HK-2 (cell line): ENCODE data around the gene ADRA2A.

ENCODE experiments used
- DNase-seq: peaks from one replicate; pipeline ENCODE4 v3.0.0-alpha.2; 2018; ENCODE audit not compliant: unreplicated experiment

Gene ADRA2A

GRCh38 chr10:111076682-111077478 is at the start of gene ADRA2A:
ADRA2A (plus strand) TSS chr10:111077029; CDS start chr10:111077997, 968 bp downstream.
- peak; percentile 61 for DNase-seq

DNA sequence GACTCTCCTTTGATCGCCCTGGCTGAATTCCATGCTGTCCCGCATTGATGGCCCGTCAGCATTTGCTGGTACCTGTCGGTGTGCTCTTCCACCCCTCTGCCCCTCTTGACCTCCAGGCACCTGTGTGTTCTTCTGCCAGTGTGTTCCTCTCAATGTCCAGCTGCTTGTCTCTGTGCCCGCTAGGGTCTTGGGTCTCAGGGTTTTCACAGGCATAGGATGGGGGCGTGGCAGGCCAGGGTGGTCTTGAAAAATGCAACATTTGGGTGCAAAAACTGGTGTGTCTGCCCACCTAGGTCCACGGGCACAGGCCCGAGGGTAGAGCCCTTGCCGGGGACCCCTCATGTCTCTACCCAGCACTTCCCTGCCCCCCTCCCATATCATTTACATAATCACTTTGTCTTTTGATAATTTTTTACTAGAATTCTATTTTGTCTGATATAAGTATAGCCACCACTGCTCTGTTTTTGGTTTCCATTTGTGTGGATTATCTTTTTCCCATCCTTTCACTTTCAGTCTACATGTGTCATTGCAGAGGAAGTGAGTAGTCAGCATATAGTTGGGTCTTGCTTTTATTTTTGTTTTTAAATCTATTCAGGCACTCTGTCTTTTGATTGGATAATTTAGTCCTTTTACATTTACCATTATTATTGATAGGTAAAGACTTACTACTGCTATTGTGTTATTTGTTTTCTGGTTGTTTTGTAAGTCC is 46.6 kb upstream of the ADRA2A start:
- DNase-seq: no peak

DNA sequence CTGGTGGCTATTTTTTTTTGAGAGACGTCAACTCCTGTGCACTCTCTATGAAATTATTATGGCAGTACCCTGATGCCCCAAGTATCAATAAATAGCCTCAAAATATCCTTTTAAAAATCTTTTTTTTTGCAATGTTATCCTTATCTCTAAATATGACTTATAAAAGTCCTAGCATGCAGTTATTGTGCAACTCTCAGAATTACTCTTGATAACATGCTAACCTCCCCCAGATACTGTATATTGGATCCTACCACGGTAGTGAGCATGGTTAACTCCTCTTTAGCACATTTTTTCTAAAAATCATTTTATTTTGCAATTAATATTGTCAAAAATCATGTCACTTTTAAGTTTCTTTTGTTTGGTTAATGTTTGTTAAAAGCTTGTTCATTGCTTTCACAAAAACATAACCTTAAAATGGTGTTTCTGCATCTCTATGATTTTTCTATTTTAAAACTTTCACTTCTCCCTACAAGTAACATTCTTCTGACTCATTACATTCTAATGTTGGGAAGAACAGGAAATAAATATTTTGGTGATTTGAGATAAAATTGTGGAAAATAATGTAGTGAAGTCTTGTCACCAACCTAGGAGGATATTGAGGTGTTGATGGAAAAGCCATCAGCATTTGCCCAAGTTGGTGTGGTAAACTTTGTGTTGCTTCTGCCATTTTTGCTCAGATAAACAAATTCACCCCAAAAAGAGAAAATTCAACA is 42.1 kb upstream of the ADRA2A start:
- DNase-seq: no peak

GRCh38 chr10:111035542-111035941 is 41.3 kb upstream of the ADRA2A start:
- DNase-seq: no peak

DNA sequence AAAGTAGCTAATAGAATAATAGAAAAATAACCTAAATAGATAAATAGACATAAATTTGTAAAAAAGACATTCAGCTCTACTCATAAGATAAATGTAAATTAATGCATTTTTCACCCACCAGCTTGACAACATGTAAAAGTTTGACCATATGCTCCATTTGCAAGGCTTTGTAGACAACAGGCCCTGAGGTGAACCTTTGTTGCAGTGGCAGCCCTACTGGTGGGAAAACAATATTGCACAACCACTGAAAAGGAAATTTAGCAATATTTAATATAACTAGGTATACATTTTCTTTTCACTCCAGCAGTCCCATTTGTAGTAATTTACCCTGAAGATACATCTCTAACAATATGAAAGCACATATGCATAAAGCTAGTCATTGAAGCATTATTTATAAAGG is 39.0 kb upstream of the ADRA2A start:
- no peak for DNase-seq

DNA sequence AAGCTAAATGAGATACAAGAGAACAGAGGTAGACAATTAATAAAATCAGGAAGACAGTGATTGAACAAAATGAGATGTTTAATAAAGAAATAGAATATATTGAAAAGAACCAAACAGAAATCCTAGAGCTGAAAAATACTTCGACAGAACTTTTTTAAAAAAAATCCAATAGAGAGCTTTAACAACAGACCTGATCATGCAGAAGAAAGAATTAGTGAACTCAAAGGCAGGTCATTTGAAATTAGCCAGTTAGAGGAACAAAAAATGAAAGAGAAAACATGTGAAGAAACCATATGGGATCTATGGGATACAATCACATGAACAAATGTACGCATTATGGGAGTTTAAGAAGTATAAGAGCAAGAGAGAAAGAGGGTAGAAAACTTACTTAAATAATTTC is 37.3 kb upstream of the ADRA2A start:
- DNase-seq: no peak

- DNase-seq: no peak
These were observed 19.8 kb upstream of the ADRA2A start for GRCh38 chr10:111057006-111057405.

GRCh38 chr10:111063471-111063870 is 13.4 kb upstream of the ADRA2A start:
- DNase-seq: no peak

DNA sequence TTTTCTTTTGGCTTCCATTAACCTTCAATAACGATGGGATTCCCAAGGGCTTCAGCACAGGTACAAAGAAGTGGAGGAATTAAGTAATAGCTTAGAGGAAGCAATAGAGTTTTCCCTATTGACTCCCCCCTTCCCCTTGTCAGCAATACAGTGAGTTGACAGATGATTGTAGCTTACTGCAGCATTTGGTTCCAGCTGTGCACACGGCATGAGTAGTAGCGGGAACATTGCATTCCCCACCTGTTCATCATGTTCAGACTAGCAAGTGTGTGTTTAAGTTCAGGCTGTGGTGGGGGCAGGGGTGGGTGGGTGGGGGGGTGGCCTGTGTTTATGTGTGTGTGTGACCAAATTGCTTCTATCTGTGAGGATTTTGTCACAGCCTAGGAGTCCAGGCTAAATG is 4.6 kb upstream of the ADRA2A start:
- no peak for DNase-seq

- no peak for DNase-seq
These were observed 1.1 kb upstream of the ADRA2A start for GRCh38 chr10:111075577-111076185.

DNA sequence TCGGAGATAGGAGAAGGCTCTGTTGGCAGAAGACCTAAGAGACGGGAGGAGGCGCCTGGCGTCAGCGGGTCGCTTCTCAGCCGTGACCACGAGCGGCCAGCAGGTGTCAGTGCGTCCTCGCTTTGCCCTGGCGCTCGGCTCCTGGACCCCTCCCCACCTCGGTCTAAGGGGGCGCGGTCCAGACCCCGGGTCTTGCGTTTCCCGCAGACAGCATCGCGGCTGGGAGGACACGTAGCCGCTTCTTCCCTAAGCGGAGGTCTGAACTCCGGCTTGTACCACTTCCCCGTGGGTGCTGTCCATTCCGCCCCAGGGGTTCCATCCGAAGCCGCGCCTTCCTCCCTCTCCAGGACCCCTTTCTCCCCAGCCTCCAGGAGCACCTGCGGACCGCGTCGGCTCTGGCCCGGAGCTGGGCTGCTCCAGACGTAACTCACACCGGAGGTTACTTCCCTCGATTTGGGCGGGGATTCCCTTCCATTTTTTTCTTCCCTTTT is 593 bp upstream of the ADRA2A start:
- DNase-seq: peak; percentile 64

- no peak for DNase-seq
These were observed 603 bp downstream of the ADRA2A start for GRCh38 chr10:111077479-111077784.

DNA sequence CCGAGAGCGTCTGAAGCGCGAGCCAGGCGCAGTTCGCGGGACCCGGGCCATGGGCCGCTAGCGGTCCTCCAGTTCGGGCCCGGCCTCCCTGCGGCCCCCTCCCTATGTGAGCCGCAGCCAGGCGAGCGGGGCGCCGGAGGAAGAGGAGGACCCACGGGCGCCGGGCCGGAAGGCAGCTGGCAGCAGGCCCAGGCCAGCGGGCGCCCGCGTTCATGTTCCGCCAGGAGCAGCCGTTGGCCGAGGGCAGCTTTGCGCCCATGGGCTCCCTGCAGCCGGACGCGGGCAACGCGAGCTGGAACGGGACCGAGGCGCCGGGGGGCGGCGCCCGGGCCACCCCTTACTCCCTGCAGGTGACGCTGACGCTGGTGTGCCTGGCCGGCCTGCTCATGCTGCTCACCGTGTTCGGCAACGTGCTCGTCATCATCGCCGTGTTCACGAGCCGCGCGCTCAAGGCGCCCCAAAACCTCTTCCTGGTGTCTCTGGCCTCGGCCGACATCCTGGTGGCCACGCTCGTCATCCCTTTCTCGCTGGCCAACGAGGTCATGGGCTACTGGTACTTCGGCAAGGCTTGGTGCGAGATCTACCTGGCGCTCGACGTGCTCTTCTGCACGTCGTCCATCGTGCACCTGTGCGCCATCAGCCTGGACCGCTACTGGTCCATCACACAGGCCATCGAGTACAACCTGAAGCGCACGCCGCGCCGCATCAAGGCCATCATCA is 1.1 kb downstream of the ADRA2A start:
- DNase-seq: peak; percentile 28

DNA sequence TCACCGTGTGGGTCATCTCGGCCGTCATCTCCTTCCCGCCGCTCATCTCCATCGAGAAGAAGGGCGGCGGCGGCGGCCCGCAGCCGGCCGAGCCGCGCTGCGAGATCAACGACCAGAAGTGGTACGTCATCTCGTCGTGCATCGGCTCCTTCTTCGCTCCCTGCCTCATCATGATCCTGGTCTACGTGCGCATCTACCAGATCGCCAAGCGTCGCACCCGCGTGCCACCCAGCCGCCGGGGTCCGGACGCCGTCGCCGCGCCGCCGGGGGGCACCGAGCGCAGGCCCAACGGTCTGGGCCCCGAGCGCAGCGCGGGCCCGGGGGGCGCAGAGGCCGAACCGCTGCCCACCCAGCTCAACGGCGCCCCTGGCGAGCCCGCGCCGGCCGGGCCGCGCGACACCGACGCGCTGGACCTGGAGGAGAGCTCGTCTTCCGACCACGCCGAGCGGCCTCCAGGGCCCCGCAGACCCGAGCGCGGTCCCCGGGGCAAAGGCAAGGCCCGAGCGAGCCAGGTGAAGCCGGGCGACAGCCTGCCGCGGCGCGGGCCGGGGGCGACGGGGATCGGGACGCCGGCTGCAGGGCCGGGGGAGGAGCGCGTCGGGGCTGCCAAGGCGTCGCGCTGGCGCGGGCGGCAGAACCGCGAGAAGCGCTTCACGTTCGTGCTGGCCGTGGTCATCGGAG is 1.8 kb downstream of the ADRA2A start:
- DNase-seq: no peak

DNA sequence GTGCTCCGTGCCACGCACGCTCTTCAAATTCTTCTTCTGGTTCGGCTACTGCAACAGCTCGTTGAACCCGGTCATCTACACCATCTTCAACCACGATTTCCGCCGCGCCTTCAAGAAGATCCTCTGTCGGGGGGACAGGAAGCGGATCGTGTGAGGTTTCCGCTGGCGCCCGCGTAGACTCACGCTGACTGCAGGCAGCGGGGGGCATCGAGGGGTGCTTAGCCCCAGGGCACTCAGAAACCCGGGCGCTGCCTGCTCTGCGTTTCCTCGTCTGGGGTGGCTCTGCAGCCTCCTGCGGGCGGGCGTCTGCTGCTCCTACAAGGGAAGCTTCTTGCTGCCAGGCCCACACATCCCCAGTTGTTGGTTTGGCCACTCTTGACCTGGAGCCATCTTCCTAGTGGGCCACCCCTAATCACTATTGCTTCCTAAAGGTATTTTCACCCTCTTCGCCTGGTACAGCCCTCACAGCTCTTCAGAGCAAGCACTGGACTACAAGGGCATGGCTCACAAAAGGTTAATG is 2.5 kb downstream of the ADRA2A start:
- DNase-seq: no peak

GRCh38 chr10:111079781-111080180 is 3.0 kb downstream of the ADRA2A start:
- no peak for DNase-seq

DNA sequence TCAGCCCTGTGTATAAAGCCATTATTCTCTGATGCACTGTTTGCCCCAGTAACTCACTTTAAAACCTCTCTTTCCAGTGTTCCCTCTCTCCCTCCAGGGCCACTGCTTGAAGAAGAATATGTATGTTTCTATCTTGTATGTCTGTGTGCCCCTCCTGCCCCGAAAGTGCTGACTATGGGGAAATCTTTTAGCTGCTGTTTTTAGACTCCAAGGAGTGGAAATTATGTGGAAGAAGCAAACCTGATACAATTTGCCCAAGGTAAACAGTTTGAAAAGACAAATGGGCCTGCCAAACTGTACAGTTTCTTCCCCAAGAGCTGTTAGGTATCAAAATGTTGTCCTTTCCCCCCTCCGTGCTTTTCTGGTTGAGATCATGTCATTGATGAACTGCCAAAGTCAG is 3.4 kb downstream of the ADRA2A start:
- no peak for DNase-seq

DNA sequence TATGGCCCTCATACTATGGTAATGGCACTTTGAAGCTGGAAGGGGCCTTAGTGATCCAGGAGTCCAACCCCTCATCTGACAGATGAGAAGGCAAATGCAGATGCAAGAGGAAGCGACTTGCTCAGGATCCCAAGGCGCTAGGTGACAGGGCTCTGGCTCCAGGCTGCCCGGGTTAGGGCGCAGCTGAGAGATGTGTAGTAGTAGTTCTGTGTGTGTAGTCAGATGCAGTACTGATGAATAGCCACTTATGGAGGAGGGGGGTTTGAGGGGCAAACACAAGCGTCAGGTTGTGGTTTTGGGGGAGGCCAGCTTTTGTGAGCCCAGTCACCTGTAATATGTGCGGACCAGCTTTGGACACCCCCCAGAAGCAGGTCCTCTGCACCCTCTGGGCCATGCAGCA is 4.8 kb downstream of the ADRA2A start:
- no peak for DNase-seq

GRCh38 chr10:111082102-111082975 is 5.5 kb downstream of the ADRA2A start:
- no peak for DNase-seq
